Astrocyte of the cerebellum (primary cell): ENCODE data around the gene SLC24A4.

ENCODE experiments used
- DNase-seq: peaks from one replicate; pipeline ENCODE4 v3.0.0-alpha.2; 2011; ENCODE audit warnings: low read depth
- H3K4me3 ChIP-seq: 2 replicates; pipeline ENCODE4 v1.5.1; 2011; ENCODE audit warnings: mild to moderate bottlenecking, low read depth, low read length, moderate library complexity
- in situ Hi-C: cut with HindIII; loops from 2 replicates; pipeline ENCODE4 v1.10.0; 2017; ENCODE audit warnings: low sequenced_read_pairs
- TF ChIP-seq, protein P1 (sequence below): IDR thresholded peaks from 2 replicates; pipeline ENCODE4 v1.5.1; 2012; ENCODE audit warnings: low read length, low read depth, moderate library complexity, mild to moderate bottlenecking; ENCODE audit errors: missing control alignments

SLC24A4 gene

DNA sequence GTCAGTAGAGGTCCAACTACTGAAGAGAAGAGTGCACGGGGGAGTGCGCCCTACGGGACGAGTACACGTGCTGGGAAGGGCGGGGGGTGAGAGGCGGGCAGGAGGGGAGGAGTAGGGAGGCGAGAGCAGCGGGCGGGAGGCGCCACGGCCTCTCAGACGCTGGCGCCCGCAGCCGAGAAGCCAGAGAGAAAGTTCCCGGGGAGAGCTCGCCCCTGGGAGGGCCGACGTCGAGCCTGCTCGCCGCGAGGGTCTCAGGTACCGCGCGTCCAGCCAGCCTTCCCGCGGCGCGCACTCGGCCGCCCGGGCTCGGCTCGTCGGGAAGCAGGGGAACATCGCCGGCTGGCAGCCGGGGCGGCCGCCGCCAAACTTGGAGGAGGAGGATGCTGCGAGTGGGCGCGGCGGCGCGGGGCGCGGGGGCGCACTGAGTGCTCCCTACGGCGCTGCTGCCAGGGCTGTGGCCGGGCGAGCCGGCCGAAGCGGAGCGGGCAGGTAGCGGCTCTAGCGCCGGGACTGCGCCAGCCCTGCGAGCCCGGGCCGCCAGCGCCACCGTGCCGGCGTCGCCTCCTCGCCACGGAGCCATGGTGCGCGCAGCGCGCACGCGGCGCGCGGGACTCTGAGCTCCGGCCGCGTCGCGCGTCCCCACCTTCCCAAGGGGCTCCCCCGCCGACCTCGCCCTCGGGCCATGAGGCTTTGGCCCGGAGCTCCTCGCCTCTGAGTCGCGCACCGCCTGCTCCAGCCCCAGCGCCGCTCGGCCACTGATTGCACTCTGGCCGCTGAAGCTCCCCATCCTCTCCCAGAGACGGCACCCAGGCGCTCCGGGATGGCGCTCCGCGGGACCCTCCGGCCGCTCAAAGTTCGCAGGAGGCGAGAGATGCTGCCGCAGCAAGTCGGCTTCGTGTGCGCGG lies at the start of gene SLC24A4:
SLC24A4 (plus strand) TSS at position 155 of the 905 bp plus-strand sequence; CDS start at position 821, 666 bp downstream.
- H3K4me3 ChIP-seq, result no peak within 1 kb of the TSS
- DNase-seq, result no peak
- in situ Hi-C loops, result no loop called here
- TF ChIP-seq, protein P1, sequence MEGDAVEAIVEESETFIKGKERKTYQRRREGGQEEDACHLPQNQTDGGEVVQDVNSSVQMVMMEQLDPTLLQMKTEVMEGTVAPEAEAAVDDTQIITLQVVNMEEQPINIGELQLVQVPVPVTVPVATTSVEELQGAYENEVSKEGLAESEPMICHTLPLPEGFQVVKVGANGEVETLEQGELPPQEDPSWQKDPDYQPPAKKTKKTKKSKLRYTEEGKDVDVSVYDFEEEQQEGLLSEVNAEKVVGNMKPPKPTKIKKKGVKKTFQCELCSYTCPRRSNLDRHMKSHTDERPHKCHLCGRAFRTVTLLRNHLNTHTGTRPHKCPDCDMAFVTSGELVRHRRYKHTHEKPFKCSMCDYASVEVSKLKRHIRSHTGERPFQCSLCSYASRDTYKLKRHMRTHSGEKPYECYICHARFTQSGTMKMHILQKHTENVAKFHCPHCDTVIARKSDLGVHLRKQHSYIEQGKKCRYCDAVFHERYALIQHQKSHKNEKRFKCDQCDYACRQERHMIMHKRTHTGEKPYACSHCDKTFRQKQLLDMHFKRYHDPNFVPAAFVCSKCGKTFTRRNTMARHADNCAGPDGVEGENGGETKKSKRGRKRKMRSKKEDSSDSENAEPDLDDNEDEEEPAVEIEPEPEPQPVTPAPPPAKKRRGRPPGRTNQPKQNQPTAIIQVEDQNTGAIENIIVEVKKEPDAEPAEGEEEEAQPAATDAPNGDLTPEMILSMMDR, result no peak

DNA sequence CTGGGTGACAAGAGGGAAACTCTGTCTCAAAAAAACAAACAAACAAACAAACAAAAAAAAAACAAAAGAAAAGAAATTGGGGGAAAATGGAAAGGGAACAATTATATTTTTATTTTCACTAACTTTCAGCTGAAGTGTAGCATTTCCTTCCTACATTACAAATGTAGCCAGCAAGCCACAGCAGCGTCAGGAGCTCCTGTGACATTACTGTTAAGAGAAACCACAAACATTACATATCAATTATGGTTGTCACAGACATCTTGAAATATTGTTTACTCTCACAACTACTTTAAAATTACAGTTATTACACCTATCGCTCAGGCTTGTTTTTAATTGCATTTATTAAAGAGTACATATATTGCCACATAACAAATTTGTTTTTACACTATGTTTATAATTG lies 49.8 kb upstream of the SLC24A4 start:
- in situ Hi-C loops, result no loop called here
- no peak overlapping the region for H3K4me3 ChIP-seq
- TF ChIP-seq, protein P1, result no peak
- DNase-seq, result no peak

DNA sequence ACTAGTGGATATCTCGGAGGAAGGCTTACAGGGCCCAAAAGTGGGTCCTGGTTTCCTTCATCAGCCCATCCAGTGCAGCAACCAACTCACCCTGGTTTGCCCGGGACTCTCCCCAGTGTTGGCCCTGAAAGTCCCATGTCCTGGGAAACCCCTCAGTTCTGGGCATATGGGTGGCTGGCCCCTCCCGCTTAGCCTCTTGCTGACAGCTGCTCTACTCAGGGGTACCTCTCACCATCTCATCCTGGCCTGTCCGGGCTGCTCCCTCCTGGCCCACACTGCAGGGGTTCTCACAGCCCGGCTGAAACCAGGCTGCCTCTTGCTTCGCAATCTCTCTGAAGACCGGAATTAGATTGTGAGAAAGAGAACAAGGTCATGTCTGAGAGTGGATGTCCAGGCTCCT lies 48.9 kb upstream of the SLC24A4 start:
- no peak for DNase-seq
- TF ChIP-seq, protein P1, result no peak
- in situ Hi-C loops, result no loop called here
- H3K4me3 ChIP-seq, result no peak overlapping the region

DNA sequence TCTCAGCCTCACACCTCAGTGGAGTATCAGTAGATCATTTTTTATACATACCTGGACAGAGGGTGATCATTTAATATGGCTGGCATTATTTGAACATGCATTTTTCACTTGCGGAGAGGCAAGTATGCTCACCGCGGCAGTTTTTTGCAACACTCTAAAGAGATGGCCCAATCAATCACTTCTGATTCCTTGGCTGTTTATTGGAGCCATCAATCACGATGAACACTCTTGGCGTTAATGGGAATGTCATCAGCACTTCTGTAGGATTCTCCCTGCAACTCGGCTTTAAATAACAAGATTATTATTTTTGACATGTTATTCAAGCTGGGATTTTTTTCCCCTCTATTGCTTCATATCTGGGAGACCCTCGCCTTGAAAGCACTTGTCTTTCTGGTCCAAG lies 46.9 kb upstream of the SLC24A4 start:
- TF ChIP-seq, protein P1, result no peak
- DNase-seq, result no peak
- in situ Hi-C loops, result no loop called here
- no peak overlapping the region for H3K4me3 ChIP-seq

- in situ Hi-C loops, result no loop called here
- no peak for DNase-seq
- H3K4me3 ChIP-seq, result no peak overlapping the region
- TF ChIP-seq, protein P1, result no peak
Measured at GRCh38 chr14:92277031-92277430, 45.9 kb upstream of the SLC24A4 start.

GRCh38 chr14:92280554-92281262 lies 42.3 kb upstream of the SLC24A4 start:
- TF ChIP-seq, protein P1, result no peak
- no peak overlapping the region for H3K4me3 ChIP-seq
- in situ Hi-C loops, result no loop called here
- no peak for DNase-seq
